ENCODE measurements around the gene GDNF. TPM values are rescaled to one million over a fixed set of nuclear protein-coding genes. Genes with fewer than 3 reads are reported as not detected.
A peak's percentile ranks its signal among the peaks of the same experiment; 100 is the strongest.

The GDNF gene
- total RNA-seq, 1 donor from 2014 or later, result 0.57 TPM

DNA sequence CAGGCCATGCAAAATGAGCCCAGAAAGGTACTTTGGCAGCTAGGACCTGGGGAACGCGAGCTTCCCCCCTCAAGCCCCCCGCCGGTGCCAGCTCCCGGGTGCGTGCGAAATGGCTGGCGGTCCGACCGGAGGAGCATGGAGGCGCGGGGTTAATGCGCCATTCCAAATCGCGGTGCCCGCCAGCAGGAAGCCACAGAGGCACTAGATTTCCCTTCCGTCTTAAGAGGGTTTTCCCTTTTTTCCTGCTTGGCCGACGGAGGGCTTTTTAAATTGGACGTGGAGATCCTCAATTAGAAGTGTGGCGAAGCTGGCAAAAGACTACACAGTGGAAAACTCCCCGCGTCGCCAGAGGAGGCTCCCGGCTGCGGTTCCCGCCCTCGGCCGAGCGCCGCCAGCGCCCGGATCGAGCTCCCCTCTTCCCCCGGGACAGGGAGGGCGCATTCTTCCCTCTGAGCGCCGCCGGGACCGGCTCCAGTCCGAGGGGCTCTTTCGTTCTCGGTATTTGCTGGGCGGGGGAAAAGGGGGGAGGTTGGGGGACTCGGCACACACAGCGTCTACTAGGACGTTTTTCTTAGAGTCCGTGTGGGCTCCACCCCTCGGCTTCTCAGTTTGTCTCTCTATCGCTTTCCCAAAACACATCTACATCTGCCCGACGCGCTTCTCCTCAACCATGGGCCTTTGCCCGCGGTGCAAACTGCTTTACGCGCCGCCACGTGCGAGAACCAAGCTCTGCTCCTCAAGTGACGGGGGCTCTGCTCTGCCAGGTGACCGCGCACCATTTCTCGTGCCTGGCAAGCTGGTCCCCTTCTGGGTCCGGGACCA is 3.0 kb downstream of the GDNF start:
- Mint-ChIP-seq H3K27ac (peak overlapping the region; percentile 3), H3K9me3 (ENCODE audit: low read depth) (no peaks in the 10 kb centered on the region), H3K27me3 (peaks cover 88% of the 10 kb centered on the region), H3K36me3 (ENCODE audit: insufficient read depth) (no peaks in the 10 kb centered on the region), H3K4me3 (ENCODE audit: low read depth) (peak overlapping the region; percentile 63), H3K4me1 (ENCODE audit: low read depth) (peaks cover 12% of the 10 kb centered on the region)
- DNase-seq (ENCODE audit: low spot score, unreplicated experiment), result no peak
- no peak for TF ChIP-seq CTCF (IDR thresholded peaks at IDR 0.05; ENCODE audit: unreplicated experiment)

- Mint-ChIP-seq H3K27me3 (peaks cover 88% of the 10 kb centered on the region), H3K27ac (no peak overlapping the region), H3K4me3 (ENCODE audit: low read depth) (peak overlapping the region; percentile 55), H3K9me3 (ENCODE audit: low read depth) (no peaks in the 10 kb centered on the region), H3K4me1 (ENCODE audit: low read depth) (peaks cover 12% of the 10 kb centered on the region), H3K36me3 (ENCODE audit: insufficient read depth) (no peaks in the 10 kb centered on the region)
- DNase-seq (ENCODE audit: low spot score, unreplicated experiment), result no peak
- TF ChIP-seq CTCF (IDR thresholded peaks at IDR 0.05; ENCODE audit: unreplicated experiment), result no peak
Measured at GRCh38 chr5:37836235-37836591, 3.6 kb downstream of the GDNF start.

GRCh38 chr5:37835380-37835973 is 4.4 kb downstream of the GDNF start:
- Mint-ChIP-seq H3K4me1 (ENCODE audit: low read depth) (peaks cover 9% of the 10 kb centered on the region), H3K27ac (peak overlapping the region; percentile 33), H3K36me3 (ENCODE audit: insufficient read depth) (no peaks in the 10 kb centered on the region), H3K27me3 (peaks cover 86% of the 10 kb centered on the region), H3K4me3 (ENCODE audit: low read depth) (no peak overlapping the region), H3K9me3 (ENCODE audit: low read depth) (no peaks in the 10 kb centered on the region)
- no peak for TF ChIP-seq CTCF (IDR thresholded peaks at IDR 0.05; ENCODE audit: unreplicated experiment)
- no peak for DNase-seq (ENCODE audit: low spot score, unreplicated experiment)

- no peak for TF ChIP-seq CTCF (IDR thresholded peaks at IDR 0.05; ENCODE audit: unreplicated experiment)
- H3K36me3 Mint-ChIP-seq (ENCODE audit: insufficient read depth), result no peaks in the 10 kb centered on the region
- peaks cover 90% of the 10 kb centered on the region for H3K27me3 Mint-ChIP-seq
- H3K9me3 Mint-ChIP-seq (ENCODE audit: low read depth), result no peaks in the 10 kb centered on the region
- DNase-seq (ENCODE audit: low spot score, unreplicated experiment), result peak; percentile 23
- peak overlapping the region; percentile 53 for H3K4me3 Mint-ChIP-seq (ENCODE audit: low read depth)
- peaks cover 9% of the 10 kb centered on the region for H3K4me1 Mint-ChIP-seq (ENCODE audit: low read depth)
- peak overlapping the region; percentile 33 for H3K27ac Mint-ChIP-seq
Measured at GRCh38 chr5:37834542-37835379, 5.1 kb downstream of the GDNF start.

GRCh38 chr5:37833990-37834389 is 5.9 kb downstream of the GDNF start:
- Mint-ChIP-seq H3K4me1 (ENCODE audit: low read depth) (peaks cover 9% of the 10 kb centered on the region), H3K36me3 (ENCODE audit: insufficient read depth) (no peaks in the 10 kb centered on the region), H3K9me3 (ENCODE audit: low read depth) (no peaks in the 10 kb centered on the region), H3K4me3 (ENCODE audit: low read depth) (peak overlapping the region; percentile 9), H3K27ac (no peak overlapping the region), H3K27me3 (peaks cover 89% of the 10 kb centered on the region)
- DNase-seq (ENCODE audit: low spot score, unreplicated experiment), result no peak
- TF ChIP-seq CTCF (IDR thresholded peaks at IDR 0.05; ENCODE audit: unreplicated experiment), result no peak

All from progenitor cell of endocrine pancreas (in vitro differentiated cells).